Endothelial cell of hepatic sinusoid (primary cell): ENCODE data around the gene PADI2.

Experiments
- in situ Hi-C: cut with HindIII; loops from 2 replicates; pipeline ENCODE4 v1.10.0; 2017; ENCODE audit warnings: low sequenced_read_pairs

PADI2 gene

DNA sequence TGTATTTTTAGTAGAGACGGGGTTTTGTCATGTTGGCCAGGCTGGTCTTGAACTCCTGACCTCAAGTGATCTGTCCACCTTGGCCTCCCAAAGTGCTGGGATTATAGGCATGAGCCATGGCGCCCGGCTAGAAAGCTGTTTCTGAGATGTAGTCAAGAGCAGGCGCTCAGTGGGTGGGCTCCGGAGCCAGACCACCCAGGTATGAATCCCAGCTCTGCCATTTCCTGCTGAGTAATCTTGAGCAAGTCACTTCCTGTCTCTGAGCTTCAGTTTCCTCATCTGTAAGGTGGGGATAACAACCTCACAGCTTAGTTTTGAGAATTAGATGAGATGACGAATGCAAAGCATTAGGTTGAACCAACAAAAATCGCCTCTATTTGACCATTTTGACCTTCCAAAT, 56.5 kb downstream of the PADI2 start:
- in situ Hi-C loops, result loop anchor here (10.0 kb wide), 1 partner anchor 162 kb away; no protein-coding TSS in a partner anchor

DNA sequence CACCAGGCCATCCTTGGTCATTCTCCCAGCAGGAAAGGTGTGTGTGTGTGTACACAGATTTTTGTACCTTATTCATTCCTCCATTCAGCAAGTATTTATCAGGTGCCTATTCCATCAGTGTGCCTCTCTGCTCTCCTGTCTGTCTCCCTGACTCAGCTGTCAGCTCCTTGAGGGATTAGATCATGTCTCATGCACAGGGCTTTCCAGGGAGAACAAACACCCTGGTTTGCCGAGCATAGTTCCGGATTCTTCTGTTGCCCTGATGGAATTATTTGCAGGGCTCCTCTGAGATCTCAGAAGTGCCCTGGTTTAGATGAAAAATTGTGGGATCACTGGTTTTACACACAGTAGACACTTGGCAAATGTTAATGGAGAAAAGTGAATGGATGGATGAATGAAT, 57.4 kb downstream of the PADI2 start:
- in situ Hi-C loops, result loop anchor here (10.0 kb wide), 1 partner anchor 163 kb away; no protein-coding TSS in a partner anchor

DNA sequence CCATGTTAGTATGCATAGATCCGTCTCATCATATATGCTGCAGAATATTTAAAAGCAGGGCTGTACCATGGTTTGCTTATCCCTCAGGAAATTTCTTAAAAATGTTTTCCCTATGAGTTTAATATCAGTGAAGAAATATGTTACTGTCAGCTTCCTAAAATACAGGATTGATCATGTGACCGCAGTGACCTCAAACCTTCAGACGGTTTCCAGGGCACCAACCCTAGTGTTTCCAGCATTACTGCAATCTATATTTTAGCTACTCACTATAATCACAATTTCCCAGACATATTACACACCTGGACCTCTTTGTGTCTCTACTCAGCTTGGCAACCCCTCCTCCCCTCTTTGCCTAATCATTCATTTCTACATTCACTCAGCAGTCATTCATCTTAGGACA, 57.8 kb downstream of the PADI2 start:
- in situ Hi-C loops, result loop anchor here (10.0 kb wide), 1 partner anchor 163 kb away; no protein-coding TSS in a partner anchor

DNA sequence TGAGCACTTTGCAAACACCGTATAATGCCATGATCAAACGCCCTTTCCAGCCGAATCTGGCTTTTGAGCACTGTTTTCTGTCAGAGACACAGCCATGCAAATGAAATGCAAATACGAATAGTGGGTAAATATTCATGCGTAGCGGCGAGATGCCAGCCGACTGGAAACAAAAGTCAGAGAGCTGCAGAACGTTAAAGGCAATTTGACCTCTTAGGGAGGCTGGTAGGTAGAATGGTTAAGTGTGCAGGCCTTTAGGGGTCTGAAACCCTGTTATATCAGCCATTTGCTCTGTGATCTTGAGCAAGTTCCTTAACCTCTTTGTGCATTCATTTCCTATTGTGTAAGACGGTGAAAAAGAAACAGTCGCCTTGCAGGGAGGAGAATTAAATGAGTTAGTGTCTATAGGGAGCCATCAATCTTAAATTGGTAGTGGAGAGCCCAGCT, 58.9 kb downstream of the PADI2 start:
- in situ Hi-C loops, result loop anchor here (10.0 kb wide), 1 partner anchor 164 kb away; no protein-coding TSS in a partner anchor

DNA sequence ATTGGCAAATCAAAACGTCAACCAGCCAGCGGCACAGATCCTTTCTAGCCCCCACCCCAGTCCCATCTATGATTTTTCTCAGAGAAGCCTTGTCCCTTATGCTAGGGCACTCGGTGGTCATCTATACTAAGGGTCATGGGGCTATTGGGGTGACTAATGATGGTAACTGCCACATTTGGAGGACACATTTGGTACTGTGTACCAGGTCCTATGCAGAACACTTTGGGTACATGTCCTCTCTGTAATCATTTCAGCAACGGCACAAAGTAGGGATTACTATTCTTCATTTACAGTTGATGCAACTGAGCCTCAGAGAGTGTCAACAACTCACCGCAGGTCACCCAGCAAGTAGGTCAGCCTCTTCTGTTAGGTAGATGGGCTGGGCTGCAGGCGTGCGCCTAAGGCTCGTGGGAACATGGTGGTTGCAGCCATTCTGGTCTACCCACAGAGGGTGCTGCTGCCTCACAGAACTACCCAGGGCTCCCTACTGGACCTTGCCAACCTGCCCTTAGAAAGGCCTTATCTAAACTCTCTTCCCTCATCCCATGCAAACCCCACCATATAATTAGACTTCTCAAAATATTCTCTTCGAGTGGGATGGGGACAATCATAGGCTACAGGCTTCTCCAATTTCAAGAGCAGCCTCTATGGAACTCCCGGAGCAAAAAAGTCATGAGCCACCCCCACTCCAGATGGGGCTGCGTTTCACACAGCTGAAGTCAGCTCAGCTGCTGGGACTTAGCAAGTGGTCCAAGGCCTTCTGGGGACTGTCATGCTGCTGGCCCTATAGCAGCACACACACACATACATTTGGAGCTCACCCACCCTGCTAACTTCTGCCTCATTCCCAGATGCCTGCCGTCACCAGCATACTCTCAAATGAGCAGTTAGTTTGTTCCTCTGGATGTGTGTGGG, 59.6 kb downstream of the PADI2 start:
- in situ Hi-C loops, result loop anchor here (10.0 kb wide), 1 partner anchor 165 kb away; no protein-coding TSS in a partner anchor

DNA sequence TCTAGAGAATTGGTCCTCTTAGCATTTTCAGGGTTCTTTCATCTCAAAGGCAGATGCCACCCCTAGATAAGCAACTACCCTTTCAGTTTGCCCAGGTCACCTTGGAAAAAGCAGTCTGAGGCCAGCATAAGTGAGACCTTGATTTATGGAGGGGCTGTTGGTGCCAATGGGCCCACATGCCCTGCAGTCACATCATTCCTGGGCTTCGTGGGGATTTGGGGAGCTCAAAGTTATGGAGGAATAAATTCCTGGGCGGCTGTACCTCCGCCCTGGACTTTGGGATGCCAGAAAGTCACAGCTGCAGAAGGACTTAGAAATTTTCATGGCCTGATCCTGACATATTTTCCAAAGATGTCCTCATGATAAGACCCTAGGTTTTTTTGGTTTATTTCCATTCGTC, 62.7 kb downstream of the PADI2 start:
- in situ Hi-C loops, result no loop called here

DNA sequence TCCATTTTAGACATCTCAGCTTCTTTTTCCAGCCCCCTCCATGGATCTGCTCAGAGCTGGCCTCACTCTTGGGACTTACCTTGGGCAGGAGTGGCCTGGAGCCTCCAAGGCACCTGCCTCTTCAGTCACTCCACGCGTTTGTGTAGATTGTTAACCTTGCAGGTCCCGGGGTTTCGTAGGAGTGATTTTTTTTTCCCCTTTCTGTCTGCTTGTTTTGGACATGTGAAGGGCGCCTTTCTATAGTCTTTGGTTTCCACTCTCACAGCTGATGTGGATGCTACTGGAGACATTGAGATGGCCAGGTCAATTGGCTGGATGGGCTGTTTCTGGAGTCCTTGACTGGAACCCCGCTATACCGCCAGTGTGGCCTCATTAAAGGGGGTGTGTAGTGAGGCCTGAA, 63.5 kb downstream of the PADI2 start:
- in situ Hi-C loops, result no loop called here

DNA sequence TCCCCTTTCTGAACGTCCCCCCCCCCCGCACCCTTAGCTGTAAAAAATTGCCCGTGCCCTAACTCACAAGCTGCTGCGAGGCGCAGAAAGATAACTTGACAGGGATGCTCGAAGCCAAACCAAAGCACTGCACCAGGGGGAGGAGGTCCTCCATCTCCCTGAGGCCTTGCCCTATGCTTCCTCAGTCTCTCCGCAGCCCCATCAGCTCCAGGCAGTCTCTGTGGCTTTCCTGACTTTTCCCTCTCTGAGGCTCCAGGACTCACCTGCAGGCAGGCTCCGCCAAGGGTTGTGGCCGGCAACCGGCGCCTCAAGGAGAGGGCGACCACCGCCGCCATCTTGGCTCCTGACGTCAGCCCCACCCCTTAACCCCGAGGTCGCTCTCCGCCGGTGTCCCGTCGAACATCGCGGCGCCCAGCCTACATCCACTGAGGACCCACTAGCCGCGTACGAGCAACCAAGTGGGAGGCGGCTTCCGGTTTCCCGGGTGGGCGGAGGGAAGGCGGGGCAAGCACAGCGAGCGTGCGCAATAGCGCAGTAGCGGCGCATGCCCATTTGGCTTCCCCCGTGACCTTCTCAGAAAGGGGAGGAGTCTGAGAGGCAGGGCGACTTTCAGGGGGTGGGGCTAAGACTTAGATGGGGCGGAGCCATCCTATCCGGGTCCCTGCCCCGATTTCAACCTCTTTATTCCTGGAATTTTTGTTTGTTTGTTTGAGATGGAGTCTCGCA, 65.4 kb downstream of the PADI2 start, which contains the start of gene SDHB:
Gene SDHB, minus strand, starts transcription at position 348 of the 726 bp plus-strand sequence. Its CDS starts 13 bp downstream, at position 335.
- in situ Hi-C loops, result no loop called here

DNA sequence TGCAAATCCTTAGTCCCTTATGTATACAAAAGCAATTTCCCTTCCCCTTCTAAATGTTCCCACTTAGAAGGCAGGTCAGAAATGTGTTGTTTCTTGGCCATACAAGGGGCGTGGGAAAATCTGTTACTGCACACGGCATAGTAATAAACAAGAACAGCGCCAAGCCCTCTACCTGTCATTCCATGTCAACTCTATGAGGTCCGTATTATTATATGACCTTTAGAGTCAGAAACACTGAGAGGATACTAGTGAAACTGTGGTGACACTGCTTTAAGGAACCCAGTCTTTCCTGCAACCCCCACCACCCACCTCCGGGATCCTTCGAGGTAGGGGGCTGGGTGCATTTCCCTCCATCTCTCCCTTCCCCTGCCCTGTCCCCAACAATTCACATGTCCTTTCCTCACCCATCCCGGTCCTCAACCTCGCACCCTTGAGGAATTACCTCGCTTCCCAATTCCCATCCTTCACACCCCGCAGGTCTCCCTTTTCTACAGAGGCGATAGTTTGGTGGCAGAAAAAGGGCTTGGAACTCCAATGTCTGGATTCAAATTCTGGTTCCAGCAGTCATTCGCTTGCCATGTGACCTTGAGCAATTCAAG, 66.1 kb downstream of the PADI2 start:
- in situ Hi-C loops, result no loop called here

- in situ Hi-C loops, result no loop called here
These were observed 66.6 kb downstream of the PADI2 start for GRCh38 chr1:17052641-17053040.

GRCh38 chr1:17052038-17052437, 67.2 kb downstream of the PADI2 start:
- in situ Hi-C loops, result no loop called here

DNA sequence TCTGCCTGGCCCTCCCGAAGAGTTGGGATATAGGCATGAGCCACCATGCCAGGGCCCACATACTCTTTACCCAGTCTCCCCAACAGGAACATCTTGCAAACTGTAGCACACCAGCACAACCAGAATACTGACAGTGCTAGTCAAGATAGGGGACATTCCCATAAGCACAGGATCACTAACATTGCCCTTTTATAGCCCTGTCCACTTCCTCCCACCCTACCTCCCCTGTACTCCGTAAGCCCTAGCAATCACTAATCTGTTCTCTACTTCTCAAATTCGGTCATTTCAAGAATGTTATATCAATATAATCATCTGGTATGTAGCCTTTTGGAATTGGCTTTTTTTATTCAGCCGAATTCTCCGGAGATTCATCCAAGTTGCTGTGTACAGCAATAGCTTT, 71.3 kb downstream of the PADI2 start:
- in situ Hi-C loops, result loop anchor here (25.0 kb wide), 1 partner anchor 436 kb away; the partner anchor contains the start of gene NBPF1

DNA sequence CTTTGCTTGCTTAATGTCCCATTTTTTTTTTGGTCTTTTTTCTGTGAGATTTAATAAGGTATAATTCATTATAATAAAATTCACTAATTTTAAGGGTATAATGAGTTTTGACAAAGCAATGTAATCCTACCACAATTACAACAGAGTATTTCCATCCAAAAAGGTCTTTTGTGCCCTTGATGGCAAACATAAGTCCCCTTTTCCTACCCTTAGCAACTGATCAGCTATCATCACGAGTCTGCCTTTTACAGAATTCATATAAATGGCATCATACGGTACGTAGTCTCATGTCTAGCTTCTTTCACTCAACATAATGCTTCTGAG, 73.0 kb downstream of the PADI2 start:
- in situ Hi-C loops, result loop anchor here (25.0 kb wide), 1 partner anchor 434 kb away; the partner anchor contains the start of gene NBPF1

- in situ Hi-C loops, result loop anchor here (25.0 kb wide), 1 partner anchor 433 kb away; the partner anchor contains the start of gene NBPF1
These were observed 73.5 kb downstream of the PADI2 start for GRCh38 chr1:17045634-17046333.

DNA sequence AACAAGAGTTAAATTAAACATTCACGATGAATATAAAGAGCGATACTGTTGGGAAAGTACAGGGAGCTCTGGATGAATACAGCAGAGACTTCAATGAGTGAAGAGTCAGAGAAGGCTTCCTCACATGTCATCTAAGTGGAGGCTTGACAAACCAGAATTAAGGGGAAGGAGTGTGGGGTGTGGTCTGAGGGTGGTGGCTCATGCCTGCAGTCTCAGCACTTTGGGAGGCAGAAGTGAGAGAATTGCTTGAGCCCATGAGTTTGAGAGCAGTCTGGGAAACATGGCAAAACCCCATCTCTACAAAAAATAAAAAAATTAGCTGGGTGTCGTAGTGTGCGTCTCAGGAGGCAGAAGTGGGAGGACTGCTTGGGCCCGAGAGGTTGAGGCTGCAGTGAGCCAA, 74.1 kb downstream of the PADI2 start:
- in situ Hi-C loops, result loop anchor here (25.0 kb wide), 1 partner anchor 433 kb away; the partner anchor contains the start of gene NBPF1

GRCh38 chr1:17043676-17044075, 75.6 kb downstream of the PADI2 start:
- in situ Hi-C loops, result loop anchor here (5.0 to 25.0 kb wide), 2 partner anchors 71 to 431 kb away; partner anchors contain the start of gene NBPF1

- in situ Hi-C loops, result loop anchor here (5.0 to 25.0 kb wide), 2 partner anchors 68 to 428 kb away; partner anchors contain the start of gene NBPF1
These were observed 79.1 kb downstream of the PADI2 start for GRCh38 chr1:17040135-17040534.

- in situ Hi-C loops, result loop anchor here (25.0 kb wide), 1 partner anchor 427 kb away; the partner anchor contains the start of gene NBPF1
These were observed 79.7 kb downstream of the PADI2 start for GRCh38 chr1:17039522-17039921.

DNA sequence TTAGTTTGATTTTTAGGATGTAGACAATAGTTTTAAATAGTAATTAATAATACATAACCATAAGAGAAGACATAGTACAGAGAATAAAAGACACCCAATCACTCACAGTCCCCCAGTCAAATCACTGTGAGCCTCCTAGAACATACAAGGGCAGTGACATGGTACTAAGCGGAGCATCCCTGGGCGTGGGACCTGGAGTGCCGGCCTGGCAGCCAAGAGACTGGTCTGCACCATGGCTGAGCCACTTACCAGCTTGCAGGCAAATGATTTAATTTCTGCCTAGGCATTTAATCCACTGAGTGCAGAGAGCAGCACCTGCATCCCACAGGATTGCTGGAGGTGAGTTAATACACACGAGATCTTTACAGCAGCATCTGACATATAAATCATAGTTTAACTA, 85.8 kb downstream of the PADI2 start:
- in situ Hi-C loops, result loop anchor here (25.0 kb wide), 1 partner anchor 421 kb away; the partner anchor contains the start of gene NBPF1

DNA sequence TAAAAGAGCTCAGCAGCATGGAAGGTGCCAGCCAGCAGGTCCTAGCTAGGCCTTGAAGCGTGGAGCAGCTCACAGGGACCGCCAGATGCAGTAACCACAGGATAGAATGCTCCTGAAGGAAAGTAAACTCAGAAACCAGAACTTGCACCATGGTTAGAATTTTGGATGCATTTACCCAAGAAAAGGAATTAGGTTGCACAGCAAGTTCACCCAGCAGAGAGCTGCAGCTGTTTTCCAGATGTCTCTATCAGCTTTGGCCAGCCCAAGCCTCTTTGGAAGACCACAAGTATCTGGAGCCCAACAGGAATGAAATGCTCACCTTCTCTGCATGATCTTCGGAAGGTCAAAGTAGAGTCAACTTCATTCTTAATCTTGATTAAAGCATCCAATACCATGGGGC, 86.5 kb downstream of the PADI2 start:
- in situ Hi-C loops, result loop anchor here (25.0 kb wide), 1 partner anchor 420 kb away; the partner anchor contains the start of gene NBPF1
